ENCODE measurements around the gene LAMA3. TPM values are rescaled to one million over a fixed set of nuclear protein-coding genes. Genes with fewer than 3 reads are reported as not detected.

Gene LAMA3
- total RNA-seq, 1 donor = 5.2 TPM

DNA sequence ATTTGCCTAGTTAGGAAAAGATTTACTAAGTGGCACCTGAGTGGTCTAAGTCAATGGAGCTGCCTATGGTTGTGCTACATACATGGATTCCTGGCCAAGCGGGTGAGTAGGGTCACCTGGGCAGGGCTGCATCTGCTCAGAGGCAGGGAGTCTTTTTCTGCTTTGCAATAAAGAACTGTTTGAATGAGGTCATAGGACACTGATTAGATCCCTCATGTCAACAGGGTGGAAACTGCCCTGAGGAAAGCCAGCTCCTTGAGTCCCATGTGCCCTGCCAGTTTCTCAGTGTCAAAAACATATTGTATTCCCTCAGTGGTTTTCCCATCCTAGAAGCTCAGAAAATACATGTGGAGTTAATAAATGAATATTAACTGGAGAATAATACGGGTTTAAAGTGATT lies 4.6 kb downstream of the LAMA3 start:
- DNase-seq (ENCODE audit: low read depth) = no peak
- TF ChIP-seq, protein P1, sequence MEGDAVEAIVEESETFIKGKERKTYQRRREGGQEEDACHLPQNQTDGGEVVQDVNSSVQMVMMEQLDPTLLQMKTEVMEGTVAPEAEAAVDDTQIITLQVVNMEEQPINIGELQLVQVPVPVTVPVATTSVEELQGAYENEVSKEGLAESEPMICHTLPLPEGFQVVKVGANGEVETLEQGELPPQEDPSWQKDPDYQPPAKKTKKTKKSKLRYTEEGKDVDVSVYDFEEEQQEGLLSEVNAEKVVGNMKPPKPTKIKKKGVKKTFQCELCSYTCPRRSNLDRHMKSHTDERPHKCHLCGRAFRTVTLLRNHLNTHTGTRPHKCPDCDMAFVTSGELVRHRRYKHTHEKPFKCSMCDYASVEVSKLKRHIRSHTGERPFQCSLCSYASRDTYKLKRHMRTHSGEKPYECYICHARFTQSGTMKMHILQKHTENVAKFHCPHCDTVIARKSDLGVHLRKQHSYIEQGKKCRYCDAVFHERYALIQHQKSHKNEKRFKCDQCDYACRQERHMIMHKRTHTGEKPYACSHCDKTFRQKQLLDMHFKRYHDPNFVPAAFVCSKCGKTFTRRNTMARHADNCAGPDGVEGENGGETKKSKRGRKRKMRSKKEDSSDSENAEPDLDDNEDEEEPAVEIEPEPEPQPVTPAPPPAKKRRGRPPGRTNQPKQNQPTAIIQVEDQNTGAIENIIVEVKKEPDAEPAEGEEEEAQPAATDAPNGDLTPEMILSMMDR (IDR thresholded peaks at IDR 0.05; ENCODE audit: insufficient read depth, low read depth, low read length) = no peak
- no peak overlapping the region for H3K4me3 ChIP-seq (ENCODE audit: low read depth, low read length)

DNA sequence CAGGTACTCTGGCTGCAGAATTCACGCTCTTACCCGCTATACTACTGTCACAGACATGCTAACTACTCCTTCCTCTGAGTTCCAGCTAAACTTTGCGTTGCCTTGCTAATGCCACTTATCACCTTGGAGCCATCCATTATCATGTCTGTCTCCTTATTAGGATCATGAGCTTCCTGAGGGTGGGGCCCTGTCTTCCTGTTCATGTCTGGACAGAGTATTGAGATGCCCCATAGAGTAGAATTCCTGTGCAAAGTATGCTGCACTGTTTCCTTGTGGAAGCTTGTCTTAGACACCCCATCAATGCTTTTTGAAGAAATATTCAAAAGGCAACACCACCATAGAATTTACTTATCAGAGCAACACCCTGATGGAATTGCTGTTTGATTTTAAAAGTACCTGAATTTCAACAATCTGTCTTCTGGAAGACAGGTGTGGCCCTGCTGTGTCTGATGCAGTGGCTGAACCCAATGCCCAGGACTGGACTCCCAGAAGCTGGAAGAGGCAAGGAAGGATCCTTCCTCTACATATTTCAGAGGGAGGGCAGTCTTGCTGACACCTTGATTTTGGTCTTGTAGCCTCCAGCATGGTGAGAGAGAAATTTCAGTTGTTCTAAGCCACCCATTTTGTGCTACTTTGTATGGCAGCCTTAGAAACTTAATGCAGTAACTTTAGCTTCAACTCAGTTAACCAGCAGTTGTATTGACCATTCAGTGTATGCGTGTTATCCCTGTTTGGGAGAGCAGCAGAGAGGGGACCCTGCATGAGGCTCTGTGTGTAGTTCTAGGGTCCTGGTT lies 5.6 kb downstream of the LAMA3 start:
- TF ChIP-seq, protein P1 (IDR thresholded peaks at IDR 0.05; ENCODE audit: insufficient read depth, low read depth, low read length) = no peak
- H3K4me3 ChIP-seq (ENCODE audit: low read depth, low read length) = no peak overlapping the region
- DNase-seq (ENCODE audit: low read depth) = no peak

DNA sequence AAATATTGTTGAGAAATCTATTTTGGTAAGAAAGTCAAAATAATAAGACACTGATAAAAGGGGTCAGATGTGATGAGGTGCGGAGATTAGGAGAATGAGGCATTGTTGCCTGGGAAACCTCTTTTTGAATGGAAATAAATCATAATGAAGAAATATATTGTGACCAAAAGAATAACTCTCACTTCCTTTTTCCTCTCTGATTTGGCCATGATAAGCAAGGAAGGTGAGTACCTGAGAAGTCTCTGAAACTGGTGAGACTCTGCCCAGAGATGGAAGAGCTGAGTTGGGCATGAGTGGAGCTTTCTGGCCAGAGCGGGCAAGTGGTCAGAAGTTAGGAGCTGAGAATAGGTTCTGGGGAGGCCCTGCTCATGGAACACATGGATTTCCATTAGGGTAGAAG lies 11.8 kb downstream of the LAMA3 start:
- no peak overlapping the region for H3K4me3 ChIP-seq (ENCODE audit: low read depth, low read length)
- TF ChIP-seq, protein P1 (IDR thresholded peaks at IDR 0.05; ENCODE audit: insufficient read depth, low read depth, low read length) = no peak
- DNase-seq (ENCODE audit: low read depth) = no peak

- H3K4me3 ChIP-seq (ENCODE audit: low read depth, low read length) = no peak overlapping the region
- TF ChIP-seq, protein P1 (IDR thresholded peaks at IDR 0.05; ENCODE audit: insufficient read depth, low read depth, low read length) = no peak
- no peak for DNase-seq (ENCODE audit: low read depth)
Measured at GRCh38 chr18:23701544-23702064, 12.4 kb downstream of the LAMA3 start.

DNA sequence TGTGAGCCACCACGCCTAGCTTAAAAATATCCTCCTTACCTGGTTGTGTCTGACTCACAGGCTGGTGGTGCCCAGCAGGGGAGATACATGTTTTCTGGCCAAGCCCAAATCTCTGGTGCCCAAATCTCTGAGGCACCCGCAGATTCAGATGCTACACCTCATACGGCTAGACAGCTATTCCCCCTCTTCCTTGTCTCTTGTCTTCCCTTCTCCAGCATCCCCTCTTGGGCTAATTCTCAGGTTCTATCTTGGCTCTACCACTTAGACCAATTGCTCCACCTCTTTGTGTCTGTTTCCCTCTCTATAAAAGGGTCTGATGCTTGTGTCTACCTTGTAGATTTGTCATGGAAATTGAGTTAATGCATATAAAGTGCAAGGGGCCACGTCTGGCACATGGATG lies 13.4 kb downstream of the LAMA3 start:
- TF ChIP-seq, protein P1 (IDR thresholded peaks at IDR 0.05; ENCODE audit: insufficient read depth, low read depth, low read length) = no peak
- no peak for DNase-seq (ENCODE audit: low read depth)
- H3K4me3 ChIP-seq (ENCODE audit: low read depth, low read length) = no peak overlapping the region

GRCh38 chr18:23703057-23703986 lies 14.1 kb downstream of the LAMA3 start:
- no peak overlapping the region for H3K4me3 ChIP-seq (ENCODE audit: low read depth, low read length)
- TF ChIP-seq, protein P1 (IDR thresholded peaks at IDR 0.05; ENCODE audit: insufficient read depth, low read depth, low read length) = peak; percentile 66
- peak; percentile 78 for DNase-seq (ENCODE audit: low read depth)
